Activated CD8-positive, alpha-beta memory T cell treated with anti-CD3 and anti-CD28 coated beads, Interleukin-2, amount 50 U/mL, for 24 hours (primary cell): Measurements from ENCODE around the gene SATB1.

Experiments
- DNase-seq: peaks from one replicate; pipeline ENCODE4 v3.0.0-alpha.2; 2020; ENCODE audit errors: extremely low read depth

The SATB1 gene

GRCh38 chr3:18401300-18401961, 23.7 kb downstream of the SATB1 start:
- DNase-seq = no peak

GRCh38 chr3:18398448-18398847, 26.7 kb downstream of the SATB1 start:
- no peak for DNase-seq

GRCh38 chr3:18396428-18396827, 28.7 kb downstream of the SATB1 start:
- no peak for DNase-seq

GRCh38 chr3:18394384-18394995, 30.6 kb downstream of the SATB1 start:
- DNase-seq = no peak

DNA sequence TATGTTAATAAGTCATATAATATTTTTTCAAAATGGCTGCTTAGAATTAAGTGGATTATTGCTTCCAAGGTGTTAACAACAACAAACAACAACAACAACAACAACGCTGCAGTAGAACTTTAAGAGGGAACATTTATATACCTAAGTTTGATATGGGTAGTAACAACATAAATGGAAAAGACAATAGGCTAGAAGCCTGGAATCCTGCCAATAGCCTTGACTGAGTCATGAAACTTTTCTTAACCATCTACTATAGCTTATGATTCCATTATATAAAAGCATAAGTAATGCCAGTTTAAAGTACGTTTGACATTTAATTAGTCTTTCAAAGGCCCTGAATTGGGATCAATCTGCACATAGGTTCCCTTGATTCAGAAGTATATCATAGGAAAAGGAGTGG, 31.2 kb downstream of the SATB1 start:
- no peak for DNase-seq

GRCh38 chr3:18390024-18390660, 35.0 kb downstream of the SATB1 start:
- DNase-seq = no peak

- no peak for DNase-seq
These were observed 35.9 kb downstream of the SATB1 start for GRCh38 chr3:18389108-18389733.

GRCh38 chr3:18386274-18386890, 38.8 kb downstream of the SATB1 start:
- no peak for DNase-seq

DNA sequence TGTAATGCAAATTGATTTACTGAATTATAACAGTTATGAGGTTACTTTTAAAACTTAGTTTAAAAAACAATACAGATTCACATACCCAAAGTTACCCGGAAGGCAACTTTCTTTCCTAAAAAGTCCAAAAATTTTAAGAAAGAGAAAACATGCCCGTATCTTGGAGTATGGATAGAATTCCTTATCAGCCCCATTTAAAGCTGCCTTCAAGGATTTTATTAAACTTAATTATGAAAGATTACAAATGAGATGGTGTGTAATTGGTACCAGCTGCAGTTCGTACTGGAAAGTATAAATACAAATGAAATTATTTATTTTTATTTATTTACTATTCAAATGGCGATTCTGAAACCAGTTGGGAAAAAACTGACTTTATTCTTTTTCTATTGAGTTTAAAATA, 39.4 kb downstream of the SATB1 start:
- no peak for DNase-seq

DNA sequence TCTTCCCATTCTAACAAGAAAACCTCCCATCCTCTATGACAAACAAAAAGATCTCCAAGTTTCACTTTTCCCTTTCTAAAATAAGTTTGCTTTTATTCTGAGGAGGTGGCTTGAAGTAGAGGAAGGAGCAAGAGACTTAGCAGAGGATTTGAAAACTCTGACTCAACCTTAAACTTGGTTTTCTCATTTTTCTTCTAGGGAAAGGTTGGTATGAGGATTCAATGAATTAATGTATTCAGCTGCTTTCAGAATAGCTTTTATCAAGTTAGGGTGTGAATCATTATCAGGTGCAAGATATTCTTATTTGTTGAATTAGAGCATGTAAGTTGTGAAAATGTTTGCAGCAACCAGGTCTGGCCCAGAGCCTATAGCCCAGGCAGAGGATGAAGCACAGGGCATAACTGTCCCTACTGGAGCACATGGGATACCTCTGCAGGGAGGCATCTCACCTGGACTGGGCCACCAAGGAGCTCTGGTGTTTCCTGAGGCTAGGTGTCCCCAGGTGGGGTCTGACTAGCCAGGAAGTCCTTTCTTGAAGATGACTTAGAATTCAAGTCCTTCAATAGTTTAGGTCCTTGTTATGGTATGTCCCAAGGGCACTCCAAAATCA, 42.3 kb downstream of the SATB1 start:
- no peak for DNase-seq

DNA sequence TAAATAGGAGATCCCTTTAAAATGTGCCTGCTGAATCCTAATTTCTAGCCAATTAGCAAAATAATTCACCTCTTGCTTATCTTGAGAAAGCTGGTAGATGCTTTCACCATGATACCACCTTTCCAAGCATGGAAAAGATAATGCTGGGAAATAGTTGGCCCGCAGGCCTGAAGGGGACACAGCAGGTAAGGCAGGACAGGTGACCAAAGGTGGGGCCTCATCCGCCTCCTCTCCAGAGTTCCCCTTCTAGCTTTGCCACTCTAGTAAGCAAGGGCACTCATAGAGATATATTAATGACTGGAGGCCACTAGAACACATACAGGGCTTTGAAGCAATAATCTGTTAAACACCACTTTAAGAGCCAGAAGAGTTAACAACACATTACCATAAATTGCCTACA, 45.5 kb downstream of the SATB1 start:
- DNase-seq = no peak

- DNase-seq = no peak
These were observed 46.9 kb downstream of the SATB1 start for GRCh38 chr3:18378218-18378617.

- no peak for DNase-seq
These were observed 48.5 kb downstream of the SATB1 start for GRCh38 chr3:18376682-18377081.

DNA sequence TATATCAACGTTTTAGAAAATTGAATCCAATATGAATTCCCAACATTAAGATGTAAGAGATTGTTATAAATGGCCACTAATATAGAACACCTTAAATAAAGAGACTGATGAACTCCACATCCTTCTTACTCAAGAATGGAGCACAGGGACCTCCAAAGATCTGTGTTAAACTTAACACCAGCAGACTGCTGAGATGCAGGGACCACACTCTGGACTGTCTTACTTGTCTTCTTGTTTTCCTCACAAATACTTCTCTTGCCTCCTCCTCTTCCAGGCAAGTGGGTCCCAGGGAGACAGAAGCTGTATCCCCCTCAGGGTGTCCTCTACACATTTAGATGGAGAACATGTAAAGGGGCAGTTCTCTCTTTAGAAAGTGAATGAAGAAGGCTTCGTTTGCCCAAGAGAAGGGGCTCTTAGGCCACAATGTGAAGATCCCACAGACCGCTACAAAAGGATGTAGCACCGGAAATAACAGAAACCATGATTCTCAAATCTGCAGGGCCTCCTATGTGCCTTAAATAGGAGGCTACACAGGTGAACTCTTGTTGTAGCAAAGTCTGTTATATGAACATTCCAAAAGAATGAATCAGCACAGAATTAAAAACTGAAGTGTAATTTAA, 52.2 kb downstream of the SATB1 start:
- no peak for DNase-seq

DNA sequence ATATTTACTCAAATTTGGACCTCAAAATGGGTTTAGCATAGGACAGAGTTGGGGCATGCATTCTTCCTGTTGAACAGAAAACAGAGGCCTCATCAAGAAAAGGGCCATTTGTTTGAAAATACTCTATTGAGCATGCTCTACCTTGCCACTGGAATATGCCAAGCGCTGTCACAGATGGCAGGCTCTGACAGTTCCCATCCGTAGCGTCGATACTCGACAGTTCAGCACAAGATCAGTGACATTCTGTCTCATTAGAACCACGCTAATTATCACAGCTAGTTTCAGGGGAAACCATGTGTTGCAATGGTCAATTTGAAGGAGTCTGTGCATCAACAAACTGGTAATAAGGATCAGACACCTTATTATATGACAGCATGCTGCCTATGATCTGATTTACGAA, 54.5 kb downstream of the SATB1 start:
- DNase-seq = no peak

DNA sequence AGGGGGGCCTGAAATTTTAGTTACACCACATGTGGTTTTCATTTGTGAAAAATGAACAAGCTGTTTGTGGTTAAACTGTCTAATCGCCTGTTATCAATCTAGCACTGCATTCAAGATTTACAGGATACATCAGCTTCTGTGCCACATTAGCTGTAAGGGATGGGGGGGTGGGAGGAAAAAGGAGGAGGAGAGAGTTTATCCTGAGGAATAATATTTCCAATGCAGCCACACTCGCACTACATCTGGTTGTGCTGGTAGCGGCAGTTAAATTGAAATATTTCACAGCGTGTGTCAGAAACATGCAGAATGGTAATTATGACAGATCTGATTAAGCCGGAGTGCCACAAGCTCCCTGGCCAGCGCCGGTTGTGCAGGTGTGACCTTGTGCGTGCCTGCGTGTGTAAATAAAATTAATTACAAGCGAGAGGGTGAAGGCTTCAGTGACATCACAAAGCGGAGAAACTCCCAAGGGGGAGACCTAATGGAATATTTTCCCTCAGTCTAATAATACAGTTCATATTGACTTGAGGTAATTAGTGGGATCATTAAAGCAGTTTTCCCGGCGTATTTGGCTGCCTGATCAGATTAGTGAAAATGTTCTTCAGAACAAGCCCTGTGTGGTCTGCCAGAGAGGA, 55.5 kb downstream of the SATB1 start:
- no peak for DNase-seq

DNA sequence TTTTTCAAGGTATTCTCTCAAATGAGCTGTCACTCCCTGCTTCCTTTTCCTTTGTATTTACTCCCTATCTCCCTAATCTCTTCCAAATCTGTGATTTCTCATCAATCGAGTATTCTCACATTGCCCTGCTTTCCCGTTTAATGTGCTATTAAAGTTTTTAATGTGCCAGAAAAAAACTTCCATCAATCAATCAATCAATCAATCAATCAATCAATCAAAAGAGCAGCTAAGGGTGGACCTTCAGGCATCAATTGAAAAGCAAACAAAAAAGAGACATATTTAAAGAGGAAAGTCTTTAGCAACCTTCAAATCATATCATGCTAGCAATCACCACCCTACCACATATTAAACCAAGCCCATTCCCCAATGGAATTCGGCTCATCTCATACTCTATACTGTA, 58.9 kb downstream of the SATB1 start:
- no peak for DNase-seq

DNA sequence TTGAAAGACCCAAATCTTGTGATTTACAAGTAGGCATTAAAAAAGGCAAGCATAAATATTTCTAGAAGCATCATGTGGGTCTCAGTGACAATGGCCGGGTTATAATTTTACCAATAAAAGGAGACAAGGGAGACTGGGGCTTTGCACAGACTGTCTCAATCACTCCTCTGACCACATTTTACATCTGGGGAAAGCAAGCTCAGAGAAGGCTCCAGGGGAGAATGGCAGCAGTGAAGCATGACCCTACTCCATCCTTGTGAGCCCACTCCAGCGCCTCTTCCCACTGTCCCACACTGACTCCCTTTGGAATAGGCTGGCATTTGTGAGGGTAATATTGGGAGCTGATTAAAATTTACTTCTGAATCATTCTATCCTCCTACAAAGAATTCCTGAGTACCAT, 61.8 kb downstream of the SATB1 start:
- no peak for DNase-seq

- DNase-seq = no peak
These were observed 67.4 kb downstream of the SATB1 start for GRCh38 chr3:18357747-18358146.

DNA sequence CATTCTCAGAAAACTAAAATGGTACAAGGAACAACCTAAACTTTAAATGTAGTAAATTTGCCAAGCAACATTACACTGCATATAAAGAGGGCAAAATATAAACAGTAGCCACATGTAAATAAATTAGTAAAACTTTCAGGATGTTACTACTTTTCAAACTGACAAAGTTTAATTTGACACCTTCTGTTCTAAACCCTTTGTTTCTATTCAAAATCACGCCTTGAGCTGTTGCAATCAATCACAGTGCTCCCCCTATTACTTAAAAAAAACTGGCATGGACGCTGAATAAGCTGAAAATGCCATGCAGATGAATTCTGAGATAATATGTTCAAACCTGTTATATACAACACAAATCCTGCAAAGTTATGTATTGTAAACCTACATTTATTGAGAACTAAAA, 69.3 kb downstream of the SATB1 start:
- no peak for DNase-seq

DNA sequence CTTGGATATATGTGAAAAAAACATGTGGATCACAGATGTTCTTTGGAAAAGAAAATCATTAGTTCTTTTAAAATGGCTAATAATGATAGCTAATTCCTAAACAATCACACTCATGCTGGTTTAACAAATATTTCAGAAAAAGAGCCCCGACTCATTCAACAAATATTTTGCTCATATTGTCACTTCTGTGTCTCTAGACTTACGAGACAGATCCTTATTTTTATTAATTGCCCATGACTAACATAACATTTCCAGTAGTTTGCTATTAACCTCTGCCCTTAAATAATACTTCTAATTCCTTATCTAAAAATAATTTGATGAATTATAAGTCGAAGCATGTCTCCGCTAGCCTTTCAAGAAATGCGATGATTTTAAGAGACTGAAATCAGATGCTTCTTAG, 70.4 kb downstream of the SATB1 start:
- no peak for DNase-seq
